C4-2B (cell line): ENCODE data around the gene PTPRA.

Experiments
- CTCF ChIP-seq: fragments of 450-650 bp; conservative IDR thresholded peaks from 2 replicates; pipeline ENCODE4 v1.5.1; 2017; ENCODE audit warnings: mild to moderate bottlenecking
- ZFX ChIP-seq: fragments of 450-650 bp; IDR thresholded peaks from 2 replicates; pipeline ENCODE4 v1.6.1; 2017

GRCh38 chr20:2829376-2829775, 43.9 kb upstream of the PTPRA start:
- TF ChIP-seq CTCF (no peak), ZFX (no peak)
